ENCODE data around the gene IZUMO2.

The IZUMO2 gene

GRCh38 chr19:50175924-50176323 lies 12.8 kb upstream of the IZUMO2 start:
- Histone ChIP-seq H3K27me3 (no peaks in the 10 kb centered on the region), H3K27ac (no peak overlapping the region), H3K4me3 (ENCODE audit: low read depth in 1 of 2, low read length in 1 of 2) (no peak overlapping the region), H3K36me3 (no peaks in the 10 kb centered on the region), H3K9me3 (no peaks in the 10 kb centered on the region), H3K4me1 (ENCODE audit: control insufficient read depth in 1 of 2, insufficient read depth in 1 of 2, low read depth in 1 of 2, low read length in 1 of 2) (no peaks in the 10 kb centered on the region)
- no peak for TF ChIP-seq CTCF (IDR thresholded peaks at IDR 0.05)

GRCh38 chr19:50174100-50174793 lies 11.2 kb upstream of the IZUMO2 start:
- Histone ChIP-seq H3K4me1 (ENCODE audit: control insufficient read depth in 1 of 2, insufficient read depth in 1 of 2, low read depth in 1 of 2, low read length in 1 of 2) (no peaks in the 10 kb centered on the region), H3K27ac (no peak overlapping the region), H3K4me3 (ENCODE audit: low read depth in 1 of 2, low read length in 1 of 2) (no peak overlapping the region), H3K27me3 (no peaks in the 10 kb centered on the region), H3K36me3 (no peaks in the 10 kb centered on the region), H3K9me3 (no peaks in the 10 kb centered on the region)
- no peak for TF ChIP-seq CTCF (IDR thresholded peaks at IDR 0.05)

GRCh38 chr19:50173127-50173526 lies 10.0 kb upstream of the IZUMO2 start:
- H3K27me3 ChIP-seq = no peaks in the 10 kb centered on the region
- TF ChIP-seq CTCF (IDR thresholded peaks at IDR 0.05) = no peak

GRCh38 chr19:50172726-50173125 lies 9.6 kb upstream of the IZUMO2 start:
- Histone ChIP-seq H3K4me3 (ENCODE audit: low read depth in 1 of 2, low read length in 1 of 2) (no peak overlapping the region), H3K36me3 (no peaks in the 10 kb centered on the region), H3K4me1 (ENCODE audit: control insufficient read depth in 1 of 2, insufficient read depth in 1 of 2, low read depth in 1 of 2, low read length in 1 of 2) (no peaks in the 10 kb centered on the region), H3K9me3 (no peaks in the 10 kb centered on the region), H3K27me3 (no peaks in the 10 kb centered on the region), H3K27ac (no peak overlapping the region)
- TF ChIP-seq CTCF (IDR thresholded peaks at IDR 0.05) = no peak

More at GRCh38 chr19:50173127-50173526, 10.0 kb upstream of the IZUMO2 start:
- no peak overlapping the region for H3K27ac ChIP-seq
- no peaks in the 10 kb centered on the region for H3K4me1 ChIP-seq (ENCODE audit: control insufficient read depth in 1 of 2, insufficient read depth in 1 of 2, low read depth in 1 of 2, low read length in 1 of 2)
- H3K9me3 ChIP-seq = no peaks in the 10 kb centered on the region
- no peak overlapping the region for H3K4me3 ChIP-seq (ENCODE audit: low read depth in 1 of 2, low read length in 1 of 2)
- H3K36me3 ChIP-seq = no peaks in the 10 kb centered on the region

- Histone ChIP-seq H3K27ac (no peak overlapping the region), H3K36me3 (no peaks in the 10 kb centered on the region), H3K9me3 (no peaks in the 10 kb centered on the region), H3K27me3 (no peaks in the 10 kb centered on the region), H3K4me3 (ENCODE audit: low read depth in 1 of 2, low read length in 1 of 2) (no peak overlapping the region), H3K4me1 (ENCODE audit: control insufficient read depth in 1 of 2, insufficient read depth in 1 of 2, low read depth in 1 of 2, low read length in 1 of 2) (no peaks in the 10 kb centered on the region)
- no peak for TF ChIP-seq CTCF (IDR thresholded peaks at IDR 0.05)
Measured at GRCh38 chr19:50171752-50172151, 8.7 kb upstream of the IZUMO2 start.
